ENCODE measurements around the gene HPS5.
"Not testable (repeated sequence)": the region's sequence is repeated elsewhere in the genome, so short reads cannot be mapped to it uniquely, and the experiment has no call there.

The HPS5 gene

DNA sequence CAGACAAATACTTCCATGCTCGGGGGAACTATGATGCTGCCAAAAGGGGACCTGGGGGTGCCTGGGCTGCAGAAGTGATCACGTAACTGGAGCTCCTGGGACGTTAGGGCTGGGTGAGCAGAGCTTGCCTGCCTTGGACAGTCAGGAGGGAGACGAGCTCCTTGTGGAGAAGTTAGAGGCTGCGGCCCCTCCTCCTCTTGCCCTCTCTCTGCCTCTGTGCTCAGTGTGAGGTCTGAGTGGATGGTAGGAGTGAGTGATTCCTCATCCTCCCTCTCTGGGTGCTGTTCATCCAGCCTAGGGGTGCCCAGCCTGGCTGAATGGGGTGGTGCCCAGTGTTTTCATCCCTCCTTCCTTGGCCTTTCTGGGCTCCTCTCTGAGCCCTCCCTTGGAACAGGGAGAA lies 52.7 kb downstream of the HPS5 start:
- not testable (repeated sequence) for DNase-seq (ENCODE audit: low spot score)

DNA sequence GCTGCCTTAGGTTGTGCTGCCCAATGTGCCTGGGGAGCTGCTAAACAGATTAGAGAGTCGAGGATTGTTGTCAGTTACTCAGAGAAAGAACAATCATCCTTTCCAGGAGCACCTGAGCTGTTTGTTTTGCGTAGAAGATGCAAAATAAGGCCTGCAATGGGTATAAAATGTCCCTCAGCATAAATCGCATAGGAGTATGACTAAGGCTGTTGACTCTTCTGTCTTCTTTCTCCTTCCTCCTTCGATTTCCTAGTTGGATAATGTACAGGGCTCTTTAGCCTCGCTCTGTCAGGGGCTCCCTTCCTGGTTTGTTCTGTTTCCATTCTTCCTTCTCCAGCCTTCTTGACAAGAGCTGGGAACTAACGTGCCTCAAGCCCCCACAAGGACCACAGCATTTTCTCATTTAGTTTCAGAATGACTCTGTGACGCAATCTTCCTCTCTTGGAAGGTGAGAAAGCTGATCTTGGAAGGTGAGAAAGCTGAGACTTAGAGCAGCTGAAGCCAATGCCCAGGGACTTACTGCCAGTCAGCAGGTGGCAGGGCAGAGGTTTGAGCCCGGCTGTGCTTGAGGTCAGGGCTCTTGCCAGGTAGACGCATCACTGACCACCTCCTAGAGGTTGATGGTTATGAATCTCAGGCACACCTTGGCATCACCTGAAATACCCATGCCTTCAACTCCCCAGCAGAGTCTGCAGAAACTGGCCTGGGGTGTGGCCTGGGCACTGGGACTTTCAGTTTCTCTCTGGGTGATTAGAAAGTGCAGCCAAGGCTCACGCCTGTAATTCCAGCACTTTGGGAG lies 54.4 kb downstream of the HPS5 start:
- not testable (repeated sequence) for DNase-seq (ENCODE audit: low spot score)

DNA sequence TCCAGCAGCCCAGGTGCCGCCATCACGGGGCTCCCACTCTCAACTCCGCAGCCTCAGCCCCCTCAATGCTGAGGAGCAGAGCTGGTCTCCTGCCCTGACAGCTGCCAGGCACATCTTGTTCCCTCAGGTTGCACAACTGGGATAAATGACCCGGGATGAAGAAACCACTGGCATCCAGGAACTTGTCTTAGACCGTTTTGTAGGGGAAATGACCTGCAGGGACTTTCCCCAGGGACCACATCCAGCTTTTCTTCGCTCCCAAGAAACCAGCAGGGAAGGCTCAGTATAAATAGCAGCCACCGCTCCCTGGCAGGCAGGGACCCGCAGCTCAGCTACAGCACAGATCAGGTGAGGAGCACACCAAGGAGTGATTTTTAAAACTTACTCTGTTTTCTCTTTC lies 56.0 kb downstream of the HPS5 start, which contains the start of gene SAA1:
TSS of gene SAA1 (plus strand) at position 316 of the 400 bp plus-strand sequence. CDS start 624 bp downstream, outside the sequence.
- no peak for DNase-seq (ENCODE audit: low spot score)

GRCh38 chr11:18264677-18265555 lies 57.0 kb downstream of the HPS5 start:
- DNase-seq (ENCODE audit: low spot score): no peak

DNA sequence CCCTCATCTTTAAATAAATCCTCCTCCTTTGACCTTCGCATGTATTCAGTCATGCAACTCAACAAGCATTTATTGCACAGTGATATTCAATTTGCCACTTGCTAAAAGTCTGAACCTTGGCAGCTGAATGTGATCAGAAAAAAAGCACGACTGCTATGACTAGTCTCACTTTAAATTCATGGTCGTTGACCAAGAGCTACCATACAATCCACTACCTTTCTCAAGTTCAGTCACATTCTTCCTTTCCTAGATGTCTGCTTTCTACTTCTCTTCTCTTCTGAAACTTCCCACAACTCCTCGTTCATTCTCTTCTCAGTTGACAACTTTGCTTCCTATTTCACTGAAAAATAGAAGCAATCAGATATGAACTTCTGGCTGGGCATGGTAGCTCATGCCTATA lies 57.9 kb downstream of the HPS5 start:
- no peak for DNase-seq (ENCODE audit: low spot score)

DNA sequence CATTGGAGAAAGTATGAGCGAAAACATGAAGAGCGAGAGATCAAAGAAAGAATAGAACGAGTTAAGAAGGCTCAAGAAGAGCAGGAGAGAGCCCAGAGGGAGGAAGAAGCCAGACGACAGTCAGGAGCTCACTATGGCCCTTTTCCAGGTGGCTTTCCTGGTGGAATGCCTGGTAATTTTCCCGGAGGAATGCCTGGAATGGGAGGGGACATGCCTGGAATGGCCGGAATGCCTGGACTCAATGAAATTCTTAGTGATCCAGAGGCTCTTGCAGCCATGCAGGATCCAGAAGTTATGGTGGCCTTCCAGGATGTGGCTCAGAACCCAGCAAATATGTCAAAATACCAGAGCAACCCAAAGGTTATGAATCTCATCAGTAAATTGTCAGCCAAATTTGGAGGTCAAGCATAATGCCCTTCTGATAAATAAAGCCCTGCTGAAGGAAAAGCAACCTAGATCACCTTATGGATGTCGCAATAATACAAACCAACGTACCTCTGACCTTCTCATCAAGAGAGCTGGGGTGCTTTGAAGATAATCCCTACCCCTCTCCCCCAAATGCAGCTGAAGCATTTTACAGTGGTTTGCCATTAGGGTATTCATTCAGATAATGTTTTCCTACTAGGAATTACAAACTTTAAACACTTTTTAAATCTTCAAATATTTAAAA lies 59.1 kb downstream of the HPS5 start:
- not testable (repeated sequence) for DNase-seq (ENCODE audit: low spot score)

DNA sequence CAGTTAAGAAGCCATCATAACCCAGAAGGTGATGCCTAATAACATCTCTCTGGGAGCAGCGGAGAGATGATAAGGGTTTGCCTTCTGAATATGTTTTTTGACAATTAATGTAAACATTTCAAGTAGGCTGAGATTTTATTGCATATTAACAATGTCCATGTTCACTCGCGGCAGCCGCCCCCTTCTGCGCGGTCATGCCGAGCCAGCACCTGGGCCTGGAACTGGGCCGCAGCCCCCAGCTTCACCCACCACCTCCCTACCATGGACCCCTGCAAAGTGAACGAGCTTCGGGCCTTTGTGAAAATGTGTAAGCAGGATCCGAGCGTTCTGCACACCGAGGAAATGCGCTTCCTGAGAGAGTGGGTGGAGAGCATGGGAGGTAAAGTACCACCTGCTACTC lies 60.2 kb downstream of the HPS5 start:
- no peak for DNase-seq (ENCODE audit: low spot score)

- no peak for DNase-seq (ENCODE audit: low spot score)
These were observed 62.7 kb downstream of the HPS5 start for GRCh38 chr11:18259259-18259658.

DNA sequence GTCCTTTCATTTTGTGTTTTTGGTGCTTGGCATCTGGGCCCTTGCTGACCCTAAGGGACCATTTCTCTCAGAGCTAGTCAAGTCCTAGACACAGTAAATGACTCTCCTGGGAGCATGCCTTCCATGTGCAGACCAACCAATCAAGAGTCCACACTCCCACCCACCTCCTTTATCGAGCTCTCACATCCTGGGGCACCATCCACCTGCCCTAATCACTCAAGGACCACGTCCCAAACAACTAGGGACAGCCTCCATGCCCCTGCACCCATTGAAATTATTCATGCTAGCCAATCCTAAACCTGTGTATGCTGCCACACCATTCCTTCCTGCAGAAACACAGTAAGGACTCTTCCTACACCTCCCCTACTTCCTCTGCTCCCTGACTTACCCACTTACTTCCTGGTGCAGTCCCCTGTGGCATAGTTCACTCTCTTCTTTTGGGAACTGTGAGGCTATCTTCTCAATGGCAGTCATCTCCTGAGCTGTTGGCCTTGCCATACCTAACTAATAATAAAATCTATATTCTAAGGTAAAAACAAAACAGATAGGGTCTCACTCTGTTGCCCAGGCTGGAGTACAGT lies 67.1 kb downstream of the HPS5 start:
- DNase-seq (ENCODE audit: low spot score): no peak

GRCh38 chr11:18253778-18254338 lies 68.1 kb downstream of the HPS5 start:
- DNase-seq (ENCODE audit: low spot score): no peak

GRCh38 chr11:18253233-18253632 lies 68.7 kb downstream of the HPS5 start:
- DNase-seq (ENCODE audit: low spot score): no peak

GRCh38 chr11:18248561-18248960 lies 73.4 kb downstream of the HPS5 start, which contains the start of gene SAA2:
SAA2 (minus strand) TSS chr11:18248668; CDS start chr11:18248011, 657 bp downstream.
- DNase-seq (ENCODE audit: low spot score): no peak

DNA sequence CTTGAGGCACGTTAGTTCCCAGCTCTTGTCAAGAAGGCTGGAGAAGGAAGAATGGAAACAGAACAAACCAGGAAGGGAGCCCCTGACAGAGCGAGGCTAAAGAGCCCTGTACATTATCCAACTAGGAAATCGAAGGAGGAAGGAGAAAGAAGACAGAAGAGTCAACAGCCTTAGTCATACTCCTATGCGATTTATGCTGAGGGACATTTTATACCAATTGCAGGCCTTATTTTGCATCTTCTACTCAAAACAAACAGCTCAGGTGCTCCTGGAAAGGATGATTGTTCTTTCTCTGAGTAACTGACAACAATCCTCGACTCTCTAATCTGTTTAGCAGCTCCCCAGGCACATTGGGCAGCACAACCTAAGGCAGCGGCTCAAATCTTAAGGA lies 74.8 kb downstream of the HPS5 start:
- DNase-seq (ENCODE audit: low spot score): not testable (repeated sequence)

- not testable (repeated sequence) for DNase-seq (ENCODE audit: low spot score)
These were observed 75.4 kb downstream of the HPS5 start for GRCh38 chr11:18246379-18247190.

DNA sequence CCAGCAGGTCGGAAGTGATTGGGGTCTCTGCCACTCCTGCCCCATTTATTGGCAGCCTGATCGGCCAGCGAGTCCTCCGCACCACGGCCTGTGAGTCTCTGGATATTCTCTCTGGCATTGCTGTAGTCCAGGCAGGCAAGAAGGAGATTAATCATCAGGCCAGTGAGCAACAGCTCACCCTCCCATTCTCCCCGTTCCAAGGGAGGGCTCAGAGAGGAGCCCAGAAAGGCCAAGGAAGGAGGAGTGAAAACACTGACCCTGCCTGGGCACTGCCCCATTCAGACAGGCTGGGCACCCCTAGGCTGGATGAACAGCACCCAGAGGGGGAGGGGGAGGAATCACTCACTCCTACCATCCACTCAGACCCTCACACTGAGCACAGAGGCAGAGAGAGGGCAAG lies 76.5 kb downstream of the HPS5 start:
- DNase-seq (ENCODE audit: low spot score): no peak

DNA sequence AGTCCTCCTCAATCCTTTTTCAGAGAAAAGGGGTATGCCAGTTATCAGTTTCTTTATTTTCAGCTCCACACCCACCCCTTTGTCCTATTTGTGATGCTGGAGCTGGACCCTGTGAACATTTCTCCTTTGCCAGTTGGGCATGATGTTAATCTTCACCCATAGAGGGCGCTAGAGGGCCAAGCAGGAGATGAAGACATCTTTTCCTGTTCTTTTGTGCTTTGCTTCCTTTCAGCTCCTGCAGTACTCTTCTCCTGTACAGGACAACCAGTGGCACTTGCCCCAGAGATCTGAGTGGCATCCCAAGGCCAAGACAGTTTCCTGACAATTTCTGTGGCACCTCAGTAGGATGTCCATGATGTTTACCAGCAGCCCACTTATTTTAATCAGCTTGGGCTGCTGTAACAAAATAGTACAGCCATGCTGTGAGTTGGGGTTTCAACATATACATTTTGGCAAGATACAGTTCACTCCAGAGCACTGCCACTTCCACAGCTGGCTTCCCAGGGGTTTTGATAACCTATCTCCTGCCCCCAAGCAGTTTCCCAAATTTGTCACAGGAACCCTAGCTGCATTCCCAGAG lies 78.1 kb downstream of the HPS5 start:
- DNase-seq (ENCODE audit: low spot score): peak; percentile 58

- no peak for DNase-seq (ENCODE audit: low spot score)
These were observed 82.3 kb downstream of the HPS5 start for GRCh38 chr11:18239655-18240054.

GRCh38 chr11:18236664-18237356 lies 85.1 kb downstream of the HPS5 start, which contains the start of gene SAA4:
SAA4 (minus strand) TSS chr11:18236802; CDS start chr11:18235926, 876 bp downstream.
- no peak for DNase-seq (ENCODE audit: low spot score)
